ENCODE results near the gene OR52I1.

OR52I1 gene, protein sequence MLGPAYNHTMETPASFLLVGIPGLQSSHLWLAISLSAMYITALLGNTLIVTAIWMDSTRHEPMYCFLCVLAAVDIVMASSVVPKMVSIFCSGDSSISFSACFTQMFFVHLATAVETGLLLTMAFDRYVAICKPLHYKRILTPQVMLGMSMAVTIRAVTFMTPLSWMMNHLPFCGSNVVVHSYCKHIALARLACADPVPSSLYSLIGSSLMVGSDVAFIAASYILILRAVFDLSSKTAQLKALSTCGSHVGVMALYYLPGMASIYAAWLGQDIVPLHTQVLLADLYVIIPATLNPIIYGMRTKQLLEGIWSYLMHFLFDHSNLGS

GRCh38 chr11:4593739-4594138, at the start of gene OR52I1:
Gene OR52I1 (plus strand): TSS chr11:4594039. CDS start chr11:4594039, 0 bp downstream.
- no peak for DNase-seq

- DNase-seq = no peak
Measured at GRCh38 chr11:4544891-4545290, 48.9 kb upstream of the OR52I1 start, which contains the start of gene OR52M1. Gene OR52M1 (plus strand): TSS chr11:4545191. CDS start chr11:4545191, 0 bp downstream.

GRCh38 chr11:4546878-4547277, 47.0 kb upstream of the OR52I1 start:
- no peak for DNase-seq

DNA sequence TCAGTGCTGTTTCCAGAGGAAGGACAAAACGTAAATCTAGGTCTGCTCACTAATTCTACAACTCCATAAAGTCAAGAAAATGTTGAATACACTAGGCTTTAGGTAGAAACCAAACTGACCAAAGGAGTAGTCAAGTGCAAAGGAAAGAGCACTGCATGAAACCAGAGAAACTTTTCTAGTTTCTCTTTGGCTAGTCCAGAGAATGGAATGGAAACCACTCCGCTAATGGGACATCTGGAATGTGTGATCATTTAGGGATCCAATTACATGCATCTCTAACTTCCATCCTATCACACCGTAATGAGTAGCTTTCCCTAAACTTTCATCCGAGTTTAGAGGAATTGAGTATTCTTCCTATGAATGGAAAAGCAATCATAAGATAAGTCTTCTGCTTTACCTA, 46.4 kb upstream of the OR52I1 start:
- no peak for DNase-seq

DNA sequence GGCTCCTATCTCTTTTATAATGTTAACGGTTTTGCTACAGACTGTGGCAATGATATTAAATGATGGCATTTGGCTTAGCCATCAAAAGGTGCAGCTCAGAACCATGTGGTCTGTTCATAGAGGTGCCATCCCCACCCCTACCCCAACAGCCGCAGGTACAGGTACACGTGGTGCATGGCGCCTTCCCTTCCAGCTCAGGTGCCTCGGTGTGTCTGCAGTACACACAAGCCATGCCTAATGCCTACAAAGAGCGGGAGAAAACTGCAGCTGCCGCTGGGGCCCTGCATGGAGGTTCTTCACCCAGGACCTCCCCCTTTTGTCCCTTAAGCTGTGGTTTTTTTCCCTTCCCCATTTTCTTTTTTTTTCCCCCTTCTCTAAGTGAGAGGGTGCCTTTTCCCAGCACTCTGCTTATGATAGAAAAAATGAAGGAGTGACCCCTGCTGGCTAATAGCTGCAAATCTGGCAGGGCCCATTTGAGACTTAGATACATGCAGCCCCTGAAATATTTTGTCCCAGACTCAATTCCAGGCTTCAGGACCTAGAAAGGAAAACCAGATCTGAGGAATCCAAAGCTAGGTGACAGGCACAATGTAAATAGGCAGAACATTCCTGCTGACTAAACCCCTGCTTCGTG, 42.4 kb upstream of the OR52I1 start:
- DNase-seq = no peak

- DNase-seq = no peak
Measured at GRCh38 chr11:4559527-4560440, 34.1 kb upstream of the OR52I1 start.

DNA sequence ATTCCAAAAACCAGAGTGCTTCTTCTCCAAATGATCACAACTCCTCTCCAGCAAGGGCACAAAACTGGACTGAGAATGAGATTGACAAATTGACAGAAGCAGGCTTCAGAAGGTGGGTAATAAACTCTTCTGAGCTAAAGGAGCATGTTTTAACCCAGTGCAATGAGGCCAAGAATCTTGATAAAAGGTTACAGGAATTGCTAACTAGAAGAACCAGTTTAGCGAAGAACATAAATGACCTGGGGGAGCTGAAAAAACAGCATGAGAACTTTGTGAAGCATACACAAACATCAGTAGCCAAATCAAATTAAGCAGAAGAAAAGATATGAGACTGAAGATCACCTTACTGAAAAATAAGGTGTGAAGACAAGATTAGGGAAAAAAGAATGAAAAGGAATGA, 33.4 kb upstream of the OR52I1 start:
- DNase-seq = no peak

- DNase-seq = no peak
Measured at GRCh38 chr11:4565371-4565770, 28.5 kb upstream of the OR52I1 start.

DNA sequence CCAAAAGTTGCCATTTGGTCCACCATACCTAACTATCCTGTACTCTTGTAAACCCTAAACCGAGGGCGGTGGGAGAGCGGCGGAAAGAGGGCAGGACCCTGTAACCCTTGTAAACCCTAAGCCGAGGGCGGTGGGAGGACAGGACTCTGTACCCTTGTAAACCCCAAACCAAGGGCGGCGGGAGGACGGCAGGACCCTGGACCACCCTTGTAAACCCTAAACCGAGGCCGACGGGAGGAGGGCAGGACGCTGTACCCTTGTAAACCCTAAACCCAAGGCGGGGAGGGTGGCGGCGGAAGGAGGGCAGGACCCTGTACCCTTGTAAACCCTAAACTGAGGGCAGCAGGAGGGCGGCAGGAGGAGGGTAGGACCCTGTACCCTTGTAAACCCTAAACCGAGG, 24.8 kb upstream of the OR52I1 start:
- DNase-seq = no peak

DNA sequence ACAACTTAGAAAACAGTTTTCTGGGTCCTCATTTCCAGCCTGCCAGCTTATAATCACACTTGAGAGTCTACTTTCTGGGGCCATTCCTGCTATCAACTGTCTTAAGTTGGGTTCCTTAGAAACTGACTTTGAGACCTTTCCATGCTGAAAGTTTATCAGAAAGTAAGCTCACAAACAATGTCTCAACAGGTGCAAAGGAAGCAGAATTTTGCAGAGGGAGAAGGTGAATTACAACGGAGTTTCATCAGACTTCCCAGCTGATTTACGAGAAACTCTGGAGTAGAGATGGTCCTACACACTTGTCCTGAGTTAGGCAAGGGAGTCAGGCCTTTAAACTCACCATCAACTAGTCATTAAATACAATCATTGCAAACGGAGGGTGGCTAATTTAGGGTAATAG, 17.0 kb upstream of the OR52I1 start:
- no peak for DNase-seq

GRCh38 chr11:4577761-4578160, 16.1 kb upstream of the OR52I1 start:
- DNase-seq = no peak

- no peak for DNase-seq
Measured at GRCh38 chr11:4578624-4579023, 15.2 kb upstream of the OR52I1 start.

GRCh38 chr11:4580124-4580523, 13.7 kb upstream of the OR52I1 start:
- DNase-seq = no peak

- no peak for DNase-seq
Measured at GRCh38 chr11:4581443-4581842, 12.4 kb upstream of the OR52I1 start, which contains the start of gene OR52I2. Gene OR52I2 (plus strand): TSS chr11:4581743.

DNA sequence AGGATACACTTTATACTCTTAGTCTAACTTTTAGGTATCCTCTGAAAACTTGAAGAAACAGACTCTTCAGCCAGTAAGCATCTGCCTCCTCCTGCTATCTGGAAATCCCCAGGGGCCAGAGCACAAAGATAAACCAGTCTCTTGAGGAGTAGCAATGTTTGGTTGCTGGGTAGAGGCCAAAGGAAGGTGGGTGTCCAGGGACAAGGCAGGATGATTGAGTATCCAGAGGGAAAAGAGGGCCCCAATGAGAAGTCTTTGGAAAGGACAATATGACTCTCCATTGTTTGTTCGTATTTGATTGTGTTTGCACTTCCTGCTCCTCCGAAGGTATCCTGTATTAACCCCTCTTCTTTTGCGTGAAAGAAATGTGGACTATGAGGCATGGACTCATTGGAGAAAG, 4.8 kb upstream of the OR52I1 start:
- no peak for DNase-seq

GRCh38 chr11:4605057-4605456, 11.2 kb downstream of the OR52I1 start:
- DNase-seq = peak; percentile 18

DNA sequence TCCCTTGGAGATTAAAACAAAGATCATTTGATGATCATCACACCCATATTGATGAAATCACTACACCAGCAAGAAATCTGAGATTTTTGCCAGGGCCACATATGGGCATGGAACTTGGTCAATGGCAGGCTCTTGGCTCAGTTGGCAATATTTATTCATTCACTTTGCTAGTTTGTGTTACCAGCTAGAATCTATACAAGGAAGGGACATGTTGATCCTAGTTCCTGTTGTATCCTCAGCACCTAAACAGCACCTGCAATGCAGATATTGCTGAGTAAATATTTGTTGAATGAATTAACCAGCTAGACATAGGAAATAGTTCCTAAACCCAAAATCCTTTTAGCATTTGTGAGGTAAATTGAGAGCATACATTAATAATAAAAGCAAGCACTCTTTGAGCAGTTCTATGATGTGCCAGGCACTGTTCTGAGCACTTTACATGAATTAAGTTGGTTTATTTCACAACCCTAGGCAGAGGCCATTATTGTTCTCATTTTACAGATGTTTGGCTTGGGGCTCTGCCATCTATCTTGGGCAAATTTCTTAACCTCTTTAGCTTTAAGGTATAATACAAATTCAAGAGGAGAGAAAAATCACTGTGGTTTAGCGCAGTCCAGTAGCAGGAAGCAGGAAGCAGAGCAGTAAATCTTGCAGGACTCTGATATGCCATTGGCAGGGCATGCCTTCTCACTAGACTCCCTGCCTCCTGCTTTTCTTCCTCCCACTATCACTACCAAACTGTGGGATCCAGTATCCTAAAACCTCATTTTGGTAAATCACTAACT, 12.6 kb downstream of the OR52I1 start:
- DNase-seq = no peak

GRCh38 chr11:4607096-4607495, 13.3 kb downstream of the OR52I1 start:
- no peak for DNase-seq

DNA sequence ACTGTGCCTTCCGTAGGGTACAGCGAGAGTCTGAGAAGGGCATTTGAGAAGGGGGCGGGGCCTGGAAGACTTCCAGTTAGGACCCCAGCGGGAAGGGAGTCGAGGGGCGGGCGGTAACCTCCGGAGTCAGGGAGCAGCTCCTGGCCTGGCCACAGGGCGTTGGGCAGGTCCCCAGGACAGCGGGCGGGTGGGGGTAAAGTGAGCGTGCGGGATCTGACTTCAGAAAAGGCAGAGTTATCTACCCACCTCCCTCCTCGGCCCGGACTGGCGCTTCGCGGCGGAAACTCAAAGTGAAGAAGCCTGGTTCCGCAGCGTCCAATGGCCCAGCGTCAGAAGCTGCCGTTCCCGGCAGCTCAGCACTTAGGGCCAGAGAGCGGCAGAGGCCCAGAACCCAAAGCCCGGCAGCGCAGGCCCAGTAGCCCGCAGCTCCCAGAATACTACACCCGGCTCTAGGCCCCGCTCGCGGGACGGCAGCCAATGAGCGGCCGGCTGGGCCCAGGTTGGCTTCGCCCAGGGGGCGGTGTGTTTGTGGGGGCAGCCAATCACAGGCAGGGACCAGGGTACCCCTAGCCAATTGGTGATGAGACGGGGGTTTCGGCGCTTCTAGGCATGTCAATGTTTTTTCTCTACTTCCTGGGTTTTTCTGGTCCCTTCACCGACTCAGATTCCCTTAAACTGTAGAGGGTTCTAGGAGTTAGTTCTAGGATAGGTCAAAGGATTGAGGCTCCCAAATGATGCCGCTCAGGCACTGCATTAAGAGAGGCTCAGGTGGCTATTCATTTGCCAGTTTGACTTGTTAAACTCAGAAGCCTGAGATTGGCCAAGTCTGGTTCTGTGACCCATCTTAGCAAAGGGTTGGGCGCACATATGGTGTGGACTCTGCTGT, 14.2 kb downstream of the OR52I1 start, which contains the start of gene TRIM68:
Gene TRIM68, minus strand, starts transcription at position 451 of the 886 bp plus-strand sequence. CDS start 2,727 bp downstream, outside the sequence.
- peak; percentile 98 for DNase-seq

DNA sequence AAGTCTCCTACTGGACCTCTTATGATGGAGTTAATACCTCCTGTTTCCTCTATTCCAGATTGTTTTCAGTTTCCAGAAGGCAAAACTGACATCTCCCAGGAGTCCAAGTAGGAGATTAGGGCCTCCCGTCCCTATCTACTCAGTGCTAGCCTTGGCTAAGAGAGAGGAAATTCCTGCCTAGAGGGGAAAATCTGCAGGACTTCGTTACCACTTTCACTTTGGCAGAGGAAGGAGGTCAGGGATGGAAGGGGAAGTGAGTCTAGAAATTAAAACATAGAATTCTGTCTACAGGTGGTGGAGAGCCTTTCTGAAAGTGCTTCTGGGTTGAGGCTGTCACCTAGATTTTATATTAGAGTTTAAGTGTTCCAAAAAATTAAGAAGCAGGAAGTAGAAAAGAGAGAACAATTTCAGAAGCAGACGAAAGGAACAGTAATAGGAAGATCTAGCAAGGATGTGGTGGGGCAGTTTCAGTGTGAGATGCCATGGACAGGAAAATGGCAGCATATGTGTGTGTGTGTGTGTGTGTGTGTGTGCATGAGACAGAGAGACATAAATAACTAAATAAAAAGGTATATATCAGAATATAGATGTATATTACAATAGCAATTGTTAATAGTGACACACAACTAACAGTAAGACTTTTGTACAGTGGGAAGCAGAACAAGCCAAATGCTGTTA, 16.6 kb downstream of the OR52I1 start:
- DNase-seq = no peak

DNA sequence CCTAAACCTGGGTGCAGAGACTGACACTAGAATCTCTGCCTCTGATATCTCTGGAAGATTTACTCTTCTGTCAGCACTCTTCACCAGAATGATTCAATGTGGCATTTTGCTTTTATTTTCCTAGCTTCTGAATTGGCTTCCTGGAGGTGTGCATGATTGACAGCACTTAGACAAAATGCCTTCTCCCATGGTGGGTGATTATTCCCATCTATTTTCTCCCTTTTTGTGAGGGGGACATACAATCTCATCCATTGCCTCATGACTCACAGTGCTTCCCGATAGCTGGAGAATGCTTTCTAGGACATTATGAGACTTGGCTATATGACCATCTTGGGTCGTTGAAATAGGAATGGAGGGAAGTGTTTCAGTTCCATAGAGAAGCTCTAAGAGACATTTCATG, 18.1 kb downstream of the OR52I1 start:
- no peak for DNase-seq

Data from right hindlimb (tissue), 1 donor.